ENCODE measurements around the gene COL5A2.

Gene COL5A2

GRCh38 chr2:188997263-188997662 lies 182.3 kb downstream of the COL5A2 start:
- no peak for DNase-seq (ENCODE audit: low read depth in 2 of 2)

GRCh38 chr2:188993247-188993646 lies 186.3 kb downstream of the COL5A2 start:
- no peak for DNase-seq (ENCODE audit: low read depth in 2 of 2)

GRCh38 chr2:188986839-188987238 lies 192.7 kb downstream of the COL5A2 start:
- DNase-seq (ENCODE audit: low read depth in 2 of 2), result no peak

GRCh38 chr2:188984680-188985079 lies 194.9 kb downstream of the COL5A2 start:
- DNase-seq (ENCODE audit: low read depth in 2 of 2), result no peak

- DNase-seq (ENCODE audit: low read depth in 2 of 2), result no peak
Observed at GRCh38 chr2:188984065-188984491, 195.5 kb downstream of the COL5A2 start.

GRCh38 chr2:188983427-188984064 lies 196.0 kb downstream of the COL5A2 start:
- no peak for DNase-seq (ENCODE audit: low read depth in 2 of 2)

Measured in stimulated activated CD8-positive, alpha-beta memory T cell treated with anti-CD3 and anti-CD28 coated beads, Interleukin-2, amount 100 ng/mL, for 1 hour (primary cell).